CD4-positive, alpha-beta T cell treated with Interferon alpha-2 for 1 hour (primary cell): ENCODE measurements around the gene LCN1.
"Not testable (repeated sequence)": the region's sequence is repeated elsewhere in the genome, so short reads cannot be mapped to it uniquely, and the experiment has no call there.

Source experiments
- DNase-seq, 2 donors: peaks; one replicate each; pipeline ENCODE4 v3.0.0-alpha.2; 2020 to 2022

LCN1 gene

DNA sequence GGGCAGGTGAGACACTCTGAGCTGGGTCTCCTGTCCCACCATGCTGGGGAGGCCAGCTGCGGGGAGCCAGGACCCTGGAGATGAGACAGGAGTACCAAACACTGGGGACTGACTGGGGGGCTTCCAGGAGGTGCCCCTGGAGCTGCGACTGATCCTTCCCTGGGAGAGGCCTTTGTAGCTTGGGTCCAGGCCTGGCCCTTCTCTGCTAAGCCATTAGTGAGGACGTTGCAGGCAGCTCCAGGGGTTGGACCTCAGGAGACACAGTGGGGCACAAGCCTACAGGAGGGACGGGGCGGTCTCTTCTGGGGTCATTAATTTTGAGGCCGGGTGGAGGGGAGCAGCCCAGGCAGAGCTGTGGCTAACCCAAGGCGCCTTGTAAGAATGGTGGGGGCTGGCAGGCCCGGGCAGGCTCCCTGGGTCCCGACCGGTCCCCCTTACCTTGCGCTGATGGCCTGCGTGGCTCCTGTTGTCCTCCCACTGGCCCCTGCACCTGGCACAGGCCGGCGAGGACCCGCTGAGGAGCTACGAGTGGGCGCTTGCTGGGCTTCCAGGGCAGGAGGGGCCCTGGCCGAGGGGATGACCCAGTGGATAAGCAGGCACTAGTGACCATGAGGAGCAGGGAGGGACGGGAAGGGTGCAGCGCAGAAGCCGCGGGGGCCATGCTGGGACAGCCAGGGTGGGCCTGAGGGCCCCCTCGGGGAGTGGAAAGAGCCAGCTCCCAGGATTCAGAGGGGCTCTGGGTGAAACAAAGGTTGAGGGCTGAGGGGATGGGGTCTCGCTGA lies 15.6 kb upstream of the LCN1 start:
- DNase-seq = no peak

DNA sequence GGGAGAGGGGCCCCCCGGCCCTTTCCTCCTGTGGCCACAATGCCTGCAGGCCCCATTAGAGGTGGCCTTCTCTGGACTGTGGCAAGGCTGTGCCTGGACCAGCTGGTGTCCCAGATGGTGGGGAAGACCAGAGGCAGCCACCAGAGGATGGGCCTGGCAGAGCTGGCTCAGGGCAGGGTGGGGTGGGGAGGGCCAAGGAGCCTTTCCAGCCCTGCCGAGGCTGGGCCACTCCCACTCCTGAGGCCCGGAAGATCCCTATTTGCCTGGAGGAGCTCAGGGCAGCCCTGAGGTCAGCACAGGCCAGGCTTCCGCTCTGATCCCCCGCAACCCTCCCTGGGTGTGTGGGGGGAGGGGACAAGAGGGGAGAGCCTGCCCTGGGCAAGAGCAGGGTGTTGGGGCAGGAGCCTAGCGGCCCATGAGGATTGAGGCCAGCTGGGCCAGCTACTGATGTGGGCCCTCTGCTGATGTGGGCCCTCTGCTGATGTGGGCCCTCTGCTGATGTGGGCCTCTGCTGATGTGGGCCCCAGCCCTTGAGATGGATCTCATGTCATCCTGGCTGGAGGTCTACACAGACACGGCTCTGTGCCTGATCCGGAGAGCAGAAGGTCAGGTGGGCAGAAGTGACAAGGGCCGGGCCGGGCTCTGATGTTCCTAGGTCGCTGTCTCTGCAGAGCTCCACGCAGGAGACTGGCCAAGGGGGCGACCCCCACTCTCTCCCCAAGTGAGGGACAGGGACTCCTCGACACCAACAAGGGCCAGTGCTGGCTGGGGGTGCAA lies 14.7 kb upstream of the LCN1 start:
- DNase-seq = no peak

DNA sequence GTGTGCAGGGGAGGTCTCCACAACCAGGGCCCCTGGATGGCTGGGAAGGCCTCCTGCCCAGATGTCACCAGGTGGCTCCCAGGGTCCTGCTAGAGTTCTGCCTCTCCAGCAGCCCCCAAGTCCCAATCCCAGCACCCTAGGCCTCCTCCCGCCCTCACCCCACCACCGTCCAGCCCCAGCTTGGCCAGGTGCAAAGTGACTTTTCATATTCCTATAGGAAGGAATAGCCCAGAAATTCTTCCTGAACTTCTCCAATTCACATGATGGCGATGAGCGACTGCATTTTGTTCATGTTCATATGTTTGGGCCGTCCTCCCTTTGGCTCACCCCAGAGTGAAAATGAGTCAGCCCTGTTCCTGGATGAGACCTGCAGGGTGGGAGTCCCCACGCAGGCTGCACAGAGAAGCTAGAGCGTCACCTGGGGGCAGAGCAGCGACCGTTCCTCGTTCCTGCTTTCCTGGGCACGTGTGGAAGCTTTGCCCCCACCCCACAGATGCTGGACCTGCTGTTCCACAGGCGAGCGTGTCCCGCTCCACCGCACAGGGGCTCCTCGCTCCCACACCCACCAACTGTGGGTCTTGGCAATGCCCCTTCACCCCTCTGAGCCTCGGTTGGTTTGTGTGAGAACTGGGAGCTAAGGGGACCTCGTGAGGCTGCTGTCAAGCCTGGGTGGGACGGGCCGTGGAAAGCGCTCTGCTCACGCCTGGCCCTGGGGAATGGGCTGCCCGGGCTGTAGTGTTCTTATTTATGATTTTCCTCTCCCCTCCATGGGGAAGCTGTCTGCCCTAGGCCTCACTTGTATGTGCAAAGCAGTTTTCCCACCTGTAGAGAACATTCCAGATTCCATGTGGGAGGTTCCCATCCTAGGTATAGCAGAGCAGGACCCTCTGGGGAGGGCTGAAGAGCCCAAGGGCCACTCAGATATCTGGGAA lies 13.9 kb upstream of the LCN1 start:
- DNase-seq = no peak

DNA sequence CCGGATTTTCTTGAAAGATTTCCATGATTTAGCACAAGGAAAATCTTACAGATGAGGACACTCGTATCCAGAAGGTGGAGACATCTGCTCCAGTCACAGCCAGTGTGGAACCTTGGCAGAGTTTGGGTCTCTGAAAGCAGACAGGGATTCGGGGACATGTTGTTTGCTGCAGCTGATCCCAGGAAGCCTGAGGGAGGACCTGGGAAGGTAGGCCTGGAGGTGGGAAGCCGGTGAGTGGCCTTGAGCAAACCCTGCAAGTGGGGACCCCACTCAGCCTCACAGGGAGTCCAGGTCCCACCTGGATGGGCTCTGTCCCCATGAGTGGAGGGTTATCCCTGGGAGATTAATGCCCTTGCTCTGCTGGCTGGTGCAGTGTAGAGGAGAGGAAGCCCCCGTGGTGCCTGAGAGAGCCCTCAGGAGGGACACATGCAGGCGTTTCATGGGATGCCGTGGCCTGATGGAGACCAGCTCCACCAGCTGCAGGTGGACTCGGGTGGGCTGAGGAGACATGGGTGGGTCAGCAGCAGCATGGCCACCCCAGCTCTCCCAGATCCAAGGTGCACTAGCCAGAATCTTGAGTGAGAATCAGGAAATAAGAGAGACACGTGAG lies 12.9 kb upstream of the LCN1 start:
- DNase-seq = no peak

DNA sequence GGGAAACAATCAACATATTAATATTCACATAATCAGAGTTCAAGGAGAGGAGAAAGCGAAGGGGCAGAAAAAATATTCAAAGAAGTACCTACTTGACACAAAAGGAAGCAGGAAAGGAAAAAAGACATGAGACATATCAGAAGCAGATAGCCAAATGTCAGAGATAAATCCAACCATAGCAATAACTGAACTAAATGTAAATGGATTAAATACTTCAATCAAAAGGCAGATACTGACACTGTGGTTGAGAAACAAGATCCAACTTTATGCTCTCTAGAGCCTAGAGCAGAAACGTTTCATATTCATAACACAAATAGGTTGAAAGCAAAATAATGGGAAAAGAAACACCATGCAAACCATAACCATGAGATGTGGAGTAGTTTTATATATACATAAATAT lies 11.8 kb upstream of the LCN1 start:
- no peak for DNase-seq

DNA sequence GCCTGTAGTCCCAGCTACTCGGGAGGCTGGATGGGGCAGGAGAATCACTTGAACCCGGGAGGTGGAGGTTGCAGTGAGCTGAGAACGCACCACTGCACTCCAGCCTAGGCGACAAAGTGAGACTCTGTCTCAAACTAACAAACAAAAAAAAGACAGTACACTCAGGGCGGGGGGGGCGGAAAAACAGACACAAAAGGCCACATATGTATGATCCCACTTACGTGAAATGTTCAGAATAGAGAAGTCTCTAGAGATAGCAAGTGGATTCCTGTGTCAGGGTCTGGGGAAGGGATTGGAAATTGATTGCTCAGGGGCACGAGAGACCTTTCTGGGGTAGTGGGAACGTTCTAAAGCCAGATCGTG lies 9.0 kb upstream of the LCN1 start:
- DNase-seq = no peak

DNA sequence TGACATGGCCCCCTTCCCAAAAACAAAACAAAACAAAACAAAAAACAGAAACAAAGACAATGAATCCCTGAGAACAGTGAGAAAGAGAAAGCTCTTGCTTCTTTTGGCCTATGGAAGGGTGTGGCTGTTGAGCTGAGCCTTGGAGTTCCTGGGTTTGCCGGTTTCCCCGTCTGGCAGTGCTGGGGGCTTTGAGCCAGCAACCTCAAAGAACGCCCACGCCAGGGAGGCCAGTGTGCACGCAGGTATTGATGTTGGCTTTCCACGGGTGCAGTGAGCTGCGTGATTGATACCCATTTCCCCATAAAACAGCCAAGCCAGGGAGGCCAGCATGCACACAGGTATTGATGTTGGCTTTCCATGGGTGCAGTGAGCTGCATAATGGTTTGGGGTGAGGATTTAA lies 8.3 kb upstream of the LCN1 start:
- no peak for DNase-seq

DNA sequence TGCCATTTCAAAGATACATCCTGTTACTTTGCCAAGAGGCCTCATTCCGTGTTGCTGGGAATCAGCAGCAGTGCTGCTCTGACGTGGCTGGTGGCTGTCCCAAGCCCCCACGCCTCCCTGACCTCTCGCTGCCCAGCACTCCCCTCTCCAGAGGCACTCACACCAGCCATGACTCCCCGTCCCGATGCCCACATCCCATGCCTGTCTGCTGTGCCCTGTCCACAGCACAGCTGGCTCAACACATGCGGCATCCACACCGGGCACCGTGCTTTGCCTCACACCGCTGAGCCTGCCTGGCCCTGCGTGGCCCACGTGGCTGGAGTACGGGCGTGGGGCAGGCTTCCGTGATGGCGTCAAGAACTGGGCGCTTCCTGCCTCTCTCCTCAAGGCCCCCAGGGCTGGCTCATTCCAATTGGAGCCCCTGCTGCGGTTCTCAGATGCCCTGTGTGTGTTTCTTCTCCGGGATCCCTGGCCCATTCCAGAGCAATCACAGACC lies 7.8 kb upstream of the LCN1 start:
- no peak for DNase-seq

DNA sequence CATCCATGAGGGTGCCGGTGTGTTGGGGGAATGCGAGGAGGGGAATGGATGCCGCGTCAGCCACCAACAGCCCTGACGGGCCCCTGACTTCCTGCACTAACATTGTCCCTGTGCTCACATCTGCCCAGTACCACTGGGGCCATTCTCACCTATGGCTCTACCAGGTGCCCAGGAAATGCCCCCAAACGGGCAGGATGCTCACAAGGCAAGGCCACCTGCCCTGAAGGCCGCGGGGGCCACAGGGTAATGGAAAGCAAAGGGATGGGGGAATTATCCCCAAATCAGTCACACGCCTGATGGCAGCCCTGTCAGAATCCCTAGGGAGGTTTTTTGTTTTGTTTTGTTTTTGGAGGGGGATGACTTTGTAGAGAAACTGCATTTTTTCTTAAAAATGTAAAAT lies 7.3 kb upstream of the LCN1 start:
- not testable (repeated sequence) for DNase-seq

DNA sequence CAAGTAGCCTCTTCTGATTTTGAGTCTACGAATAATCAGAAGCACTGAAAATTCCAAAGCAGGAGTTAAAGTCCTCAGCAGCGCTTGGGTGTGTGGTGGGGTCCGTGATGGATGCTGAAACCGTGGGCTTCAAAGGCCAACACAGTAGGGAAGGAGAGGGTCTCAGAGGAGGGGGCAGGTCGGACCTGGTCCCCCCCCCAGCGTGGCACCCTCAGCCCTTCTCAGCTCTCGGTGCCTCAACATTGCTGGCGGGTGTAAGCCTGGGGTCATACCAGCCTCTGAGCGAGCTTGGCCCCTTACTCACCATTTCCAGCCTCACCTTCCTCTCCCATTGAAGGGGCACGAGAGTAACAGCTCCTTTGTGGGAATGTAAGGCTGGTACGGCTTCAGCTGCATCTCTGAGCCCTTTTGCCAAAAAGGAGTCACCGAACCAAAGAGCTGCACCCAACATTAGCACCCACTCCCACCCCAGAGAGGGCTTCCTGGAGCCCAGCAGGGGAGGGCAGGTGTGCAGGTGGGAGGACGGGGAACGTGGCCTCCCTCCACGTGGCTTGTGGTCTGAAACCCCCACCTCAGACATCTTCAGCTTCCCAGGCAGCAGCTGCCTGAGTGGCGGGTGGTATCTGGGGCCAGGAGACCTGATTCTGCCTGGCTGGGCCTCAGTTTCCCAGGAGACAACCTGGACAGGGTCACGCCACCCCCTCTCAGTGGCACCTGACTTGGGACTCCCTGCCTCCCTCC lies 6.7 kb upstream of the LCN1 start:
- no peak for DNase-seq

DNA sequence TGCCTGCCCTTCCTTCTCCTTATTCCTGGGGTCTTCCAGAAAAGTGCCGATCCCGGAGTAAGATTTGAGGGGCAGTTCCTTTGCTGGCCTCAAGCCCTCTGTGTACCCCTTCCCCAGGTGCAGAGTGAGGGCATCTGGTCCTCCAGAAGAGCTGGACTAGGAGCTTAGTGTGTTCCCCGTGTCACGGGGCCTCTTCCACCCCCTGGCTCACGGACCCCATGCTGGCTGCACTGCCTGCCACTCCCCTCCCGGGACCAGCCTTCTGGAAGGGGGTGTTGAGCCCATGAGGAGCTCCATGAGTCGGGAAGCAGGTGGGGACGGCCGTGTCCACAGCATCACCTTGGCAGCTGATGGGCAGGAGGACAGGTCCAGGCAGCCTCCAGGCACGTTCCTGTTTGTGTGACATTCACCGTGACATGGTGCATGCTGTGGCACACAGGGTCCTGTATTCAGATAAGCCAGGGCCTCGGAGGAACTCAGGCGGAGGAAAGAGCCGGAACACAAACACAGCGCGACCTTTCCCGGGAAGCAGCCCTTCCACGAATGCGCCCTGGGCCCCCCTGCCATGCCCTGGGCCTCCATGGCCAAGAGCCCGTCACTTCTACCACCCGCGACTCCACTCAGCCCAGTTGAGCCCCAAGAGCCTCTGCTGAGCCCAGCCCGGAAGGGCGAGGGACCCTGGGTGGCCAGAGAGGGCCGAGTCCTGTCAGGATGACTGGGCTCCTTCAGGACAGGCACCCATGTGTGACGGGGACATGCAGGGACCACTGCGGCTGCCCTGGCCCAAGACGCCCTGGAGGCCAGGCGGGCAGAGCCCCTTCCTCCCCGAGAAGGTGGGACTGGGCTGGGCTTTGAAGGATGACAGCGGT lies 5.9 kb upstream of the LCN1 start:
- DNase-seq = no peak

DNA sequence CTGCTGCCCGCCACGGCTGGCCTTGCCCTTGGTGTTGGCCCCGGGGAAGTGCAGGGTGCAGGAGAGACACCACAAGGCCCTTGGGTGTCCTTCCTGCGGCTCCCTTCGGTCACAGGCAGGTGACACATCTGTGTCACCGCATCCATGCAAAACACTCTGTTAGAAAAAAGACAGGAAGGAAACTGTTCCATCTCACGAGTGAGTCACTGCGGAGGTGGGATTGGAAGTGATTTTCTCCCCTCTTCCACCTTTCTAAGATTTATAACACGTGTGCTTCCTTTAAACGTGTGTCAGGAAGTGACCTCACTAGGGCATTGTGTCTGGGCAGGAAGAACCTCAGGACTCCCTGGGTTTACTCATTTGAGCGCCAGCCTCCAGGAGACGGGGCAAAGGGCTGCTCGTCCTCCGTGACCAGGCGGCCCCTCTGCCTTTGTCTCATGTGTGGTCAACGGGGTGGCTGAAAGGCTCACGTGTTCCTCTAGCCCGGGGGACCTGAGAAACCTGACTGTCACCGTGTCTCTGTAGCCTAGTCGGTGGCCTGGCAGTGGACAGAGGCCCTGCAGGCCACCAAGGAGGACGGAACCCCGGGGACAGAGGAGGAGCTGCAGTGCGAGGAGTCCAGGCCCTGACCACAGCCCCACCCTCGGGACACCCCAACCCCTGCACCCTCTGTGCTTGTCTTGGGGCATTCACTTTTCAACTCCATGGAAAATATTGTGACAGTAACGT lies 4.9 kb upstream of the LCN1 start:
- no peak for DNase-seq

DNA sequence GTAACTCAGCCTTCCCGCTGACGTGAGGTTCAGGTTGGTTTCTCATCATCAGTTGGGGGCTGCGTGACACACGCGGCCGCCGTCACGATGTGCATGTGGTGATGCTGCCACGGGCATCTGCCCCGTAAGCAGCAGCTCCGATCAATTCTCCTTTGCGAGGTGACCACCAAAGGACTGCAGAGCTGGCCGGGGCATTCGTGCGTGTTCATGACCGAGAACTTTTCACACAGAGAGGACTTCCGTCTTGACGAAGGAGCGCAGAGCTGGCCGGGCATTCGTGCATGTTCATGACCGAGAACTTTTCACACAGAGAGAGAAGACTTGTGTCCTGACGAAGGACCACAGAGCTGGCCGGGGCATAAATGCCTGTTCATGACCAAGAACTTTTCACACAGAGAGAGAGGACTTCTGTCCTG lies 3.8 kb upstream of the LCN1 start:
- no peak for DNase-seq

DNA sequence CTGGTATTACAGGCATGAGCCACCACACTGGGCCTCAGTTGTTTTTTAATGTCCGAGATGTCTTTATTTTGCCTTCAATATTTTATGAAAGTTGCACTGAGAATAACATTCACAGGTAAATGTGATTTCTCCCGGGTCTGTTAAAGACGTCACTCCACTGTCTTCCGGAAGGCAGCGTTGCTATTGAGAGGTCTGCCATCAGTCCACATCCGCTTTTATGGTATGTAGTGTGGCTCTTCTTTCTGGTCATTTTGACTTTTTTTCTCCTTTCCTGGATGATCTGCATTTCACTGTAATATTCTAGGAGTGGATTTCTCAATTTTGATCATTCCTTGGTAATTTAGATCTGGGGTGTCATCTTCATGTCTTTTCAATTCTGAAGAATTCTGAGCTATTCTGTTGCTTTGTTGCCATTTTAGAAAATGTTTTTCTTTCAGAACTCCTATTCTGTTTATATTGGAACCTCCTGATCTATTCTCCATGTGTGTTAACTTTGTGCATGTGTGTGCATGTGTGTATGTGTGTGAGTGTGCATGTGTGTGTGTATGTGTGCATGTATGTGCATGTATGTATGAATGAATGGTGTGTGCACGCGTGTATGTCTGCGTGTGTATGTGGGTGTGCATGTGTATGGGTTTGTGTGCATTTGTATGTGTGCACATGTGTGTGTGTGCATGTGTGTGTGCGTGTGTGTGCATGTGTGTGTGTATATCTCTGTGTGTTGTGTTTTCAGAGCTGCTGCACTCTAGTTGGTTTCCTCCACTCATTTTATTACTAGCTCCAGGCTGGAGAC lies 1.9 kb upstream of the LCN1 start:
- no peak for DNase-seq

DNA sequence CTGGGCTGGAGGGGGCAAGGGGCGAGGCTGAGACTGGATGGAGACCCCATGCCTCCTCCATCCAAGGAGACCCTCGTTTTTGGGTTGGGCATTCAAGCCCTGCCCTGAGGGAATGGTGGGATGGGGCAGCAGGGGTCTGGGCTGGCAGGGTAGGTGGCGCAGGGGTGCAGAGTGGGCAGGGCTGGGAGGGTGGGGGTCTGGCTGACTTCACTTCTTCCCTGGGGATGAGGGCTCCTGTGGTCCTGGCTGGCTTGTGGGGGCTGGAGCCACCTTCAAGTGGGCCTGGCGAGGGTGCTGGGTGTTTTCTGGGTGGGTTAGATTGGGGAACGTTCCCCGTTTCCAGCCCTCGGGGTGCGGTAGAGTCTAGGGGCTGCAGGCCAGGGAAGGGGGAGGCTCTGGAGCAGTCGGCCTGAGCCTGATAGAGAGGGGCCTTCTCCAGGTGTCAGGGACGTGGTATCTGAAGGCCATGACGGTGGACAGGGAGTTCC lies 412 bp downstream of the LCN1 start:
- DNase-seq = no peak

DNA sequence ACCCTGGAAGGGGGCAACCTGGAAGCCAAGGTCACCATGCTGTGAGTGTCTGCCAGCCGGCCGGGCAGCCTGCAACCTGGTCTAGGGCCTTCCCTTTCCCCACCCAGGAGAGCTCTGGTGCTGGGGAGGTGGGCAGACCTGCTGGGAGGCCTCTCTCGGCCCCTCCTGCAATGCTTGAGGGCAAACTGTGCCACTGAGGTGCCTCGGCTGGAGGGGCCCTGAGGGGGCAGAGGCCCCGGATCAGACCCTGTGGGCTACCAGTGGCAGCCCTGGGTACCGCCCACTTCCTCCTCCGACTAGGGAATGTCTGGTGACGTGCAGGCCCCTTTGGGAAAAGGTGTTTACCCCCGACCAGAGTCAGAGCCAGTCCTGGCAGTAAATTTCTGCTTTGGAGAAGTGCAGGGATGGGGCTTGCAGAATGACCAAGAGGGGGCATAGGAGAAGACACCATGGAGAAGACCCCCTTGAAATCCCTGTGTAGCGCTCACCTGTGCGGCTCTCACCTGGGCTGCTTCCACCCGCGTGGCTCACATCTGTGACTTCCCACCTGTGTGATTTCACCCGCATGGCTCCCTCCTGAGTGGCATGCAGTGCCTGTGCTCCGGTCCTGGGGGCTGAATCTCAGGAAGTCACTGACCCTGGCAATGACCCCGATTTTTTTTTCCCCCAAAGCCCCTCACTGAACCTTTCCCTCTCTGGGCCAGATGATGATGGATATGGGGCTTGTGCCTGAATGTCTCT lies 1.1 kb downstream of the LCN1 start:
- no peak for DNase-seq

DNA sequence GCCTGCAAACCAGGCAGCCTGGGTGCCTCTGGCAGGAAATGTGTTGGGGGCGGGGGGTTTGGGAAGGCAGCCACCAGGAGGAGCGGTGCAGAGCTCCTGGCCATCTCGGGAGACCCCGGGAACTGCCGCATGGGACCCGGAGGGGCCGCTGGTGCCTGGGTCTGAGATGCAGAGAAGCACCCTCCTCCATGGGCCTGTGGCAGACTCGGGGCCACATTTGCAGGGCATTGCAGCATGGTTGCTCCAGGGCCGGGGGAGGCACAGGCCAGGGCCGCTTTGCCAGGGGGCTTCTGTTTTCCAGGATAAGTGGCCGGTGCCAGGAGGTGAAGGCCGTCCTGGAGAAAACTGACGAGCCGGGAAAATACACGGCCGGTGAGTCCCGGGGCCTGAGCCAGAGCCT lies 1.7 kb downstream of the LCN1 start:
- no peak for DNase-seq

DNA sequence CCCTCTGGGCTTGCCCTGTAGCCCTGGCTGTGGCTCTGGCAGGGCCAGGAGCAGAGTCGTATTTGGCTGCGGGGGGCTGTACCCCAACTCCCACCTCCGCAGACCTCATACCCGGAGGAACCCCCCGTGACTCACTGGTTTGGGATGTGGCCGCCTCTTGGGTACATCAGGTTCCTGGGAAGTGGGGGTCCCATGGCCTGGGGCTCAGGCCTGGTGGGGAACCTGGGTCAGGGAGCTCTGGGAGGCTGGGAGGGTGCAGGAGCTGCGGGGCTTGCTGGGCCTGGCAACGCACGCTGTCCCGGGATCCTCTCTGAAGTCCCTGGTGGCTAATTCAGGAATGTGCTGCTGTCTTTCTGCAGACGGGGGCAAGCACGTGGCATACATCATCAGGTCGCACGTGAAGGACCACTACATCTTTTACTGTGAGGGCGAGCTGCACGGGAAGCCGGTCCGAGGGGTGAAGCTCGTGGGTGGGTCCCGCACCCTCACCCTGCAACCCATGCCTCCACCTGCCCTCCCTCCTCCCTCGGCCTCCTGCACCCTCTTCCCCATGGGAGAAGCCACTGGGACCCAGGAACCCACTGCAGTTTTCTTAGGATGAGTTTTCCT lies 2.4 kb downstream of the LCN1 start:
- DNase-seq = no peak
